ENCODE measurements around the gene CGRRF1.

CGRRF1 gene

DNA sequence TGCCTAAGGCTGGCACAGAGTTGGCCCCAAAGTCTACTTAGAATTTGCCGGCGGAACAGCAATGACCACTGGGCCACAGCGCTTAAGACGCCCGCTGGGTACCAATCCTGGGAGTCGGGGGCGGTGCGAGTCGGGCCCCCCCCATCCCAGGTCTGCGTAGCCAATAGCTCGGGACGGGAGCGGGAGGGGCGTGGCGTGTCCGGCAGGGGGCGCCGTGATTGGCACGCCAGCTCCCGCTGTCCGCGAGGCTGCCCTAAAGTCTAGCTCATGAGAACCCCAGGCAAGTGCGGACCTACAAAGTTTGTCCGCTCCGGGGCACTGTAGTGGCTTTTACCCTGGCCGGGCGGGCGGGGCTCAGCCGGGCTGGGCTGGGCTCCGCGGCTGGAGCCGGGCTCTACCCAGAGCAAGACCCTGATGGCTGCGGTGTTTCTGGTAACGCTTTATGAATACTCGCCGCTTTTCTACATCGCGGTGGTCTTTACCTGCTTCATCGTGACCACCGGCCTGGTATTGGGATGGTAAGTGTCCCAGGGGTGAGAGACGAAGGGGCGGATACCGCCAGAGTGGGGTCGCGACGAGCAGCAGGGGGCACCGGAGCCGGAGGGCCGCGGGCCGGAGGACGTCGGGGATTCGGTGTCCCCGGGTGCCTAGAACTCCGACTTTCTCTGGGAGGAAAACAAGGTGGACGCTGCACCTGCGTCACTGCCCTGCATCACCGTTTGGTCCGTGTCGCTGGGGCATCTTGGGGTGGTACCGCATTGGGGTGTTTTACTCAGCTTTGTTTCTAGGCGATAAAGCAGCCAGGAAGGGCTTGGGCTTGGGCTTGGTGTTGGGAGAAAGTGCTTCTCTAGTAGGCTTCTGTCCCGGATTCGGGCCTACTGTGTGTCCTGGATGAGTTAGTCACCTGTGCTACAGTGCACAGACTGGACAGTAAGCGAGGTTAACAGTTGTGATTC lies at the start of gene CGRRF1:
CGRRF1 (plus strand) TSS at position 361 of the 956 bp plus-strand sequence; CDS start at position 415, 54 bp downstream.
- DNase-seq, result peak; percentile 98

DNA sequence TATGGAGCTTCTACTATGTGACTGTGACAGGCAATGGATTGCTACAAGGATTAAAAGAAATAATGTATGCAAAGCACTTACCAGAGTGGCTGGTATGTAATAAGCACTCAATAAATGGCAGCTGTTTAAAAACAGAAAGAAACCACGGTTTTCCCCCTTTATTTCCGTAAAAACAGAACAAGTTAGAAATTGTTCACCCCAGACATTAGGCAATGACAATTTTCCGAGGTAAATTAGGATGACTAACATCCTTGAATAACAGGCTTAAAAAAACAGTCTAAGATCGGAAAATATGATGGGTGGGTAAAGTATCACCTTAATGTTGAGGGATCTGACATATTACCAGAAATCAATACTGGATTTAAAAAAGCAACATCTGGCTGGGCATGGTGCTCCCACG lies 47.7 kb upstream of the CGRRF1 start:
- DNase-seq, result no peak

- DNase-seq, result no peak
These were observed 44.1 kb upstream of the CGRRF1 start for GRCh38 chr14:54465654-54466053.

DNA sequence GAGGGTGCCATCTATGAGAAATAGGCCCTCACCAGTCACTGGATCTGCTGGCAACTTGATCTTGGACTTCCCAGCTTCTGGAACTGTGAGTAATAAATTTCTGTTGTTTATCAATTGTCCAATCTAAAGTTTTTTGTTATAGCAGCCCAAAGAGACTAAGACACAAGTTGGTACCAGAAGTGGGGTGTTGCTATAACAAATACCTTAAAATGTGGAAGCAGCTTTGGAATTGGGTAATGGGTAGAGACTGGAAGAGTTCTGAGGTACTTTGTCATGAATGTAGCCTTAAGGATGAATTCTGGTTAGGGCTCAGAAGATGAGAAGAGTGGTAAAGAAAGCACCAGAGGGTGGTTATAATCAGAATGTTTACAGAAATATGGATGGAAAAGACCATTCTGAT lies 42.4 kb upstream of the CGRRF1 start:
- no peak for DNase-seq

GRCh38 chr14:54470701-54471100 lies 39.0 kb upstream of the CGRRF1 start:
- DNase-seq, result no peak

DNA sequence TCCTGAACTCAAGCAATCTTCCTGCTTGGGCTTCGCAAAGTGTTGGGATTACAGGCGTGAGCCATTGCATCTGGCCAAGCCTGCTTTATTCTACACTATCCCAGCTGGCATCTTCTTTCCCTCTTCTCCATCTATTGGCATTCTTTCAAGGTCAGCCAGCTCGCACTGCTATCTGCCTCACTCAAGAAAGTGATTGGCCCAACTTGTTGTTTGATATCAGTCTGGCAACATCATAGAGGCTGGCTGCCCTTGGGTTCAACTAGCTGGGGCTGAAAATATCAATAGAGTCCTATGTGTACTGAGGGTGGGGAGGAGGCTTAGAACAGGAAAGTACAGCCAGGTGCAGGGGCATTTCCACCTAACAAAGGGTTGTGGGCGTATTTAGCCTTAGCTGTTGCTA lies 38.1 kb upstream of the CGRRF1 start:
- no peak for DNase-seq

GRCh38 chr14:54472315-54472714 lies 37.4 kb upstream of the CGRRF1 start:
- DNase-seq, result no peak

DNA sequence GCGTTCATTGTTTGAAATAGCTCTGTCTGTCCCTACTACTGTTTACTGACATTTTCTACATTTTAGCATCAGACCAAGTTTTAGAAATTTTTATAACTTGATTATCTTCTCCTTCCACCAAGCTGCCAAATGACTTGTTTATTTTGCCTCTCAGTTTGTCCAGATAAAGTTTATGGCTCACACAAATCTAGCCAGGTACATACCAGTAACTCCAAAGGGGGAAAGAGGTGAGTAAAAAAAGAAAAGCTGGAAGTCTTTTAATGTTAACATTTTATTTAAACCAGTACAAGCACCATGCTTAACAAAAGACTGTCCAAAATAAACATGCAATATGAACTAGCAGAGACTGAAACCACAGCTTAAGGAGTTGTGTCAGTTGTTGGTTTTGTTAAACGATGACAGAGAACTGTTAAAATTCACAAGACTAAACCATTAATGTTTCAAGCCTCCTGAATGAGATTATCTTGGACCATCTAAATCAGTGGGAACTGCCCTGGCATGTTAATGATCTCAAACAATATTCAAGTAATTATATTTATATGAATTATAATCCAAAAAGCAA lies 35.4 kb upstream of the CGRRF1 start:
- DNase-seq, result no peak

- DNase-seq, result no peak
These were observed 34.4 kb upstream of the CGRRF1 start for GRCh38 chr14:54475187-54475899.

DNA sequence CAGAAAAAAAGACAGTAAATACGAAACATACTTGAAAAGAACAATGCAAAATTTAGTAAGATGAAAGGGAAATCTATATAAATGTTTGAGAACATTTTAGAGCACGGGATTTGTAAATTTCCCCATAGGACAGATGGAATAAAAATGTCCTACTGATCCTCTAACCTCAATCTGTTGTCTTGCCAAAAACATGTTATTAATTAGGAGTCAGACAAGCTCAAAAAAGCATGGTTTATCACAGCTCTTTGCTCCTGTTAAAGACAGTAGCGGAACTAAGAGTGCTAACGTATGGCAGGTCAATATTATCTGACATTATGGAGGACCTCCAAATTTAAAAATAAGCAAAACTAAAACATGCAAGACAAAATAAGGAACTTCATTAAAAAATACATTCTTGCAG lies 33.8 kb upstream of the CGRRF1 start:
- no peak for DNase-seq

DNA sequence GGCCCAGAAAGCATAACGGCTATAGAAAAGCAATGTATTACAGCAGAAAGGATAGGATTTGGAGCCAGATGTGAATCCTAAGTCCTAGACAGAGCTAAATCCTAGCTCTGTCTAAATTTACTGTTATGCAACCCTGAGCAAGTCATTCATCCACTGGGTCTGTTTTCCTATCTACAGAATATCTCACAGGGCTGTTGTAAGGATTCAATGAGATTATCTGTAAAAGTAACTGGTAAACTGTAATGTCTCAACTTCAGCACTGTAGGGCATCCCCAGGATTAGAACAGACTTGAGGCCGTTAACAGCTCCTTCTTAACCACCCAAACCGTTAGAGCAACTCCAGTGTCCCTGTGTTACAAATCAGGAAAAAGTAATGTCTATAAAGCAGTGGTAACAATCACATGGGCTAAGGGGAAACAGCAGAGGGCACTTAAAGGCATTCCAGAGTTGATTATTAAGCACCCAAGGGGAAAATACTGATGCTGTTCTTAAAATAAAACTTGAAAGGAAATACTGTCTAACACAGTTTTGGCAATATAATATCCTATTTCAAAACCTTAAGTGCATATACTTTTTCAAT lies 31.0 kb upstream of the CGRRF1 start:
- DNase-seq, result no peak

DNA sequence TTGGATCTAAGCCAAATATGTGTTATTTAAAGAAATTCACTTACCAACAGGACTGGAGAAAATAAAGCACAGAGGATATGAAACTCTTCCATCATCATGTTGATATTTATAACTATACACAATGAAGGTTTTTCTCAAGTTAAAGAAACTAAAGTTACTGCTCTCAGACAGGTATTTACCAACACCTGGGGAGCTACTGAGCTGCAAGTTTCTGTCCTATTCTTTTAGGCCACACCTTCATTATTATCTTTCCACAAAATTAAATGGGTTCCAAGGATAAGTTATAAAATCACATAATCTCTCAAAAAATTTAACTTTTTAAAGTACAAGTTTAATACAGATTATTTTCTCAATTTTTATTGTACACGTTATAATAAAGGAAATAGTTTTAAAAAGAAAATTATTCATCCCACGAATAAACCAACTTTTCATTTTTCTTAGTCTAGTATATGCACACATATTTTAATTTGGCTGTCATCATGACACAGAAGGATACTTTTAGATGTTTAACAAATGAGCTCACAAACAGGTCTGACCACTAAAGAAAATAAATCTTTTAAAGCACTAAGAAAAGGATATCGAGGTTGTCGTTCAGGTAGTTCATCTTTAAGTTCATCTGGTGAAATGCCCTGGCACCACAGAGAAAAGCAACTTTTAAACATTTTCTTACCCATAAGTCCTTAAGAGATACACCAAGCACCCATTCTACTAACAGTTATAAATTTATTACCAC lies 28.7 kb upstream of the CGRRF1 start:
- DNase-seq, result peak; percentile 23

GRCh38 chr14:54481695-54482094 lies 28.0 kb upstream of the CGRRF1 start:
- DNase-seq, result no peak

DNA sequence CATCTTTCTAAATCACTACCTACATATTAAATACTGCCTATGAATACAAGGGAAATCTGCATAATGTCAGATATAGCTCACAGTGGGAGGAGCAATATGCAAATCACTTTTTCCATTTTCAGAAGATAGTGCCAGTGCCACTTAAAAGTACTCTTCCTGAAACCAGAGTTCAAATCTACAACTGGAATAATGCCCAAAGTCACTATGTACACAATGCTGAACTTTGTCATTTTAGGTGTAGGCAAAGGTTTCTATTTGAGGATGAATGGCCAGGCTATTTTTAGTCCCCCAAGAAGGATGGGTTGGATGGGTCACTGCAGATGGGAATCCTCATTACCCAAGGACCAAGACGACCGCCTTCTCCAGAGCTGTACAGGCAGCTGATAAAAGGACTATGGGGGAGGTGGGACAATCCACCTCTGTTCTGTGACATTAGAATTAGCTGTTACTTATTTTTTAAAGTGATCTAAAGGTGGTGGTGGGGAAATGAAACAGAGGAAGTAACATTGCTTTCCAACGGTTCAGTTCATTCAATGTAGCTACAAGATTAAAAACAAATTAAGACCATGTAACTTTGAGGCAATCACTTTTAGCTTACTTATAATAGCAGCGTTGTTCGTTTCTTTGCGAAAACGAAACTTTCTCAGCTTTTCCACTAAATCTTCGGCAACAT lies 26.5 kb upstream of the CGRRF1 start:
- DNase-seq, result no peak

GRCh38 chr14:54483846-54484245 lies 25.9 kb upstream of the CGRRF1 start:
- no peak for DNase-seq

GRCh38 chr14:54486685-54487084 lies 23.0 kb upstream of the CGRRF1 start:
- DNase-seq, result no peak

GRCh38 chr14:54487771-54488170 lies 21.9 kb upstream of the CGRRF1 start:
- DNase-seq, result peak; percentile 66

DNA sequence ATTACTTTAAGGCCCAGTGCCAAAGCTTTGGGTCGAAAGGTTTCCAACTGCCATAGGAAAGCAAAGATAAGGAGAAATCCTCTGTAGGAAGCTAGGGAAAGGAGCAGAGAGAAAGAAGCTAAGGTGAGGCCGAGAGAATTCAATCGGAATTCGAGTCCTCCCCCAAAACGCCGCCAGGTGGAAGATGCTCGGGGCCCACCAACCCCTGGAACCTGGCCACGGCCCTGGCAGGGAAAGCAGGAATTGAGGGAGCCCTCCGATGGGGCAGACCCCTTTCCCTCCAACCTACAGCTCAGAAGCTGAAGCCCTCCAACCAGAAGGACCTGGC lies 21.4 kb upstream of the CGRRF1 start:
- no peak for DNase-seq

DNA sequence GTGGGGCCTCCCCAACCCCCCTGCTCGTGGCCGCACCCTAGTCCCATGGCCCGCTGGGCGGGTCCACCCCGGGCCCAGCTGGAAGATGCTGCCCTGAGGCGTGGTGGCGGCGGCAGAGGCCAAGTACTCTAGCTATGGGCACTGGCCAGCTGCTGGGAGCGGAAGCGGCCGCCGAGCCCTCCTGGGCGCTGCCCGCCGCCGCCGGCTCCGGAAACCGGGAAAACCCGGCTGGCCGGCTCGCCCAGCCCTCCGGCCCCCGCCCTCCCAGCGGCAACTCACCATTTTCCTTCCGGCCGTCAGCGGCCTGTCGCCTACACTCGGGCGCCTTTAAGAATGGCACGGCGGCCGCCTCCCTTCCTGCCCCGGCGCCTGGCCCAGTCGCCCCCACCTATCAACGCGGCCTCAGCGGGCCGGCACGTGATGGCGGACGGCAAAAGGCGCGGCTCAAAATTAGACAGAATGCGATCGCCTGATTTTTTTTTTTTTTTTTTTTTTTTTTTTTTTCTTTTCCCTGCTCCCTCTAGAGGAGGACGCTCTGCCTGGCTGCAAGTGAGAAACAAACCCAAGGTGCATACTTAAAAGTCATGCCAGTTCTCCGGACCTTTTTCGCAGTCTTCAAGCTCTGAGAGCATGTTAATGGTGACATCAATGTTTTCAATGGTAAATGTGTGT lies 20.9 kb upstream of the CGRRF1 start, which contains the start of gene GMFB:
GMFB (minus strand) TSS at position 335 of the 672 bp plus-strand sequence; CDS start at position 282, 53 bp downstream.
- DNase-seq, result peak; percentile 93

DNA sequence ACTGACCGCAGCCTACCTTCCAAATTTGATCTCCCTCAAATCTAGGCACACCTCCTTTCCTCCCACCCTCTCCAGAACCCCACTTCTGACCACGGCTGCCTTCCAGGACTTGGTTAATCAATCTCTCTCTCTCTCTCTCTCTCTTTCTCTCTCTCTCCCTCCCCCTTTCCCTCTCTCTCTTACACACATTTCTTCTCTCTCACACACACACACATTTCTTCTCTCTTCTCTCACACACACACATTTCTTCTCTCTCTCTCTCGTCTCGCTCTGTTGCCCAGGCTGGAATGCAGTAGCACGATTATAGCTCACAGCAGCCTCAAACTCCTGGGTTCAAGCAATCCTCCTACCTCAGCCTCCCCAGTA lies 20.4 kb upstream of the CGRRF1 start:
- DNase-seq, result no peak

DNA sequence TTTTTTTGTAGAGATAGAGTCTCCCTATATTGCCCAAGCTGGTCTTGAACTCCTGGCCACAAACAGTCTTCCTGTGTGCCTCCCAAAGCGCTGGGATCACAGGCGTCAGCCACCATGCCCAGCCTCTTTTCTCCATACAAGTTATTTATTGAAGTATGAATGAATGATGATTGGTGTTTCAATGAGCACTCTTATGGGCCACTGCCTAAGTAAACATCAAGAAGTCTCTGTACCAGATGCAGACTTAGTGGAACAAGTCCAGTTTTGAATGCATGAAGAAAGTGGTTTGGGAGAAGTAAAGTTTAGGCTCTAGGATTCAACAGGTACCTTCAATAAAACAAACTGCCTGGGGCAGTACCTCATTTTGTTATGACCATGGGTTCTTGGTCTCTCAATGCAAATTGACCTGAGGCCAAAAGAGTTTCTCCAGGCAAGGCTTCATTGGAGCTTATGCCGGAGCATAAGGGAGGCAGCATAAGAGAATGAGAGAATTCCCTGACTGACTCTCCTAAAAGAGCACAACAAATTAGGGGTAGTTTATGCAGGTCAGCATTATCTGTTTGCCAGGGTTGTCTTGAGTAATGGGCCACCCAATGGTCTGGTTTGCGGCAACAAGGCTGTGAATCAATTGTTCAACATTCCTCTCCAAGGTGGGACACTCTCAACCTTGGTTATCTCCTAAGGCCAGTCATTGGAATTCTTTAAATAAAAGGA lies 19.8 kb upstream of the CGRRF1 start:
- DNase-seq, result no peak
